K562 (cell line): ENCODE measurements around the gene DNAJB12. TPM values are rescaled to one million over a fixed set of nuclear protein-coding genes. Genes with fewer than 3 reads are reported as not detected.

ENCODE experiments used
- BRCA1 ChIP-seq, 2 experiments: fragments of 450-650 bp in 1 of 2; sonication (generic) in 1 of 2; formaldehyde crosslinking in 1 of 2; IDR thresholded peaks; 2 replicates each; pipeline versions ENCODE4 v1.5.0 to v1.6.1; 2017 to 2020; ENCODE audit warnings: mild to moderate bottlenecking in 1 of 2, missing genetic modification reagents in 1 of 2
- DNMT1 ChIP-seq: fragments of 450-650 bp; IDR thresholded peaks from 2 replicates; pipeline ENCODE4 v1.6.1; 2016; ENCODE audit warnings: antibody characterized with exemption, mild to moderate bottlenecking
- E2F3 ChIP-seq: fragments of 250-450 bp; sonication (Bioruptor Pico); IDR thresholded peaks from 2 replicates; pipeline ENCODE4 v1.4.0; 2020; ENCODE audit warnings: mild to moderate bottlenecking
- HDAC6 ChIP-seq: IDR thresholded peaks from 2 replicates; pipeline ENCODE4 v1.6.1; 2012; ENCODE audit warnings: low read depth, mild to moderate bottlenecking, control low read depth, inconsistent platforms, low read length, moderate library complexity
- HEY1 ChIP-seq: fragments of 250-450 bp; sonication (Bioruptor Pico); IDR thresholded peaks from 2 replicates; pipeline ENCODE4 v1.5.0; 2020; ENCODE audit warnings: mild to moderate bottlenecking, moderate library complexity, borderline replicate concordance
- ILF3 ChIP-seq: fragments of 450-650 bp; IDR thresholded peaks from 2 replicates; pipeline ENCODE4 v1.6.1; 2018; ENCODE audit warnings: antibody characterized with exemption, mild to moderate bottlenecking, moderate library complexity, borderline replicate concordance
- PCBP1 ChIP-seq: fragments of 200-400 bp; formaldehyde crosslinking; IDR thresholded peaks from 2 replicates; pipeline ENCODE4 v1.6.1; 2018; ENCODE audit warnings: mild to moderate bottlenecking, low read depth, low read length; ENCODE audit not compliant: poor library complexity, severe bottlenecking
- RREB1 ChIP-seq: fragments of 250-450 bp; sonication (Bioruptor Pico); IDR thresholded peaks from 2 replicates; pipeline ENCODE4 v1.4.0; 2020
- WHSC1 ChIP-seq: IDR thresholded peaks from one replicate; pipeline ENCODE4 v1.6.1; 2012; ENCODE audit warnings: low read length, control low read depth, inconsistent platforms
- XRCC3 ChIP-seq: fragments of 450-650 bp; IDR thresholded peaks from 2 replicates; pipeline ENCODE4 v1.6.1; 2017; ENCODE audit warnings: mild to moderate bottlenecking, moderate library complexity
- YY1 ChIP-seq, 3 experiments: IDR thresholded peaks; 2 replicates each; pipeline ENCODE4 v1.6.1; 2011; ENCODE audit warnings: low read length in 2 of 3, mild to moderate bottlenecking in 2 of 3, moderate library complexity in 2 of 3, borderline replicate concordance in 1 of 3, control low read depth in 1 of 3, low read depth in 1 of 3; ENCODE audit not compliant: insufficient read depth in 3 of 3, insufficient replicate concordance in 2 of 3, control insufficient read depth in 1 of 3, insufficient read length in 1 of 3; ENCODE audit errors: extremely low read depth in 1 of 3
- ZBTB8A ChIP-seq: fragments of 450-650 bp; IDR thresholded peaks from 2 replicates; pipeline ENCODE4 v1.6.1; 2018; ENCODE audit warnings: mild to moderate bottlenecking, moderate library complexity; ENCODE audit not compliant: partially characterized antibody
- polyA plus RNA-seq, 8 experiments: library from polyadenylated mRNA; depleted of rRNA in 4 of 8; stranded (reverse) in 5 of 8; unstranded in 3 of 8; fragments of >200 nt; fragmentation: Nextera tagmentation in 2 of 8; fragmentation: Illumina TruSeq in 1 of 8; extraction: Ambion mirVana in 2 of 8; extraction: Trizol in 1 of 8; gene quantifications; 2 replicates each; pipeline versions ENCODE4 v1.2.1 to v1.2.3, GENCODE V29; 2011 to 2014; ENCODE audit warnings: inconsistent platforms in 1 of 8, missing spikeins in 1 of 8
- total RNA-seq, 7 experiments: library from RNA; depleted of rRNA in 6 of 7; stranded (reverse); fragments of >200 nt in 6 of 7; fragmentation: Illumina TruSeq in 2 of 7; extraction: Trizol in 2 of 7; gene quantifications; 2 replicates each; pipeline versions ENCODE4 v1.2.1 to v1.2.3, GENCODE V29; 2011 to 2021; ENCODE audit warnings: low replicate concordance in 1 of 7

DNAJB12 gene
- total and polyA plus RNA-seq, 9 of the 15 experiments (the other 6 are each of a cell fraction or from before 2014, with no cell fraction given): 3.5 to 31.5 (median 20.3) TPM

- peak; percentile 80; the same call in 1 of the 2 replicates for TF ChIP-seq RREB1 (CRISPR knock-in tag)
- no peak for TF ChIP-seq XRCC3
- no peak for TF ChIP-seq ZBTB8A
- no peak for TF ChIP-seq PCBP1
- no peak for TF ChIP-seq HDAC6
- TF ChIP-seq YY1 (IDR thresholded peaks at IDR 0.05; ENCODE audit: borderline replicate concordance in 1 of 3, control insufficient read depth in 1 of 3, extremely low read depth in 1 of 3, insufficient read depth in 3 of 3, insufficient read length in 1 of 3, insufficient replicate concordance in 2 of 3, low read depth in 1 of 3, low read length in 2 of 3): peak; percentile 46 to 88 (median 88)
- no peak for TF ChIP-seq BRCA1 (IDR thresholded peaks at IDR 0.05)
- TF ChIP-seq BRCA1 (CRISPR knock-in tag; IDR thresholded peaks at IDR 0.05): no peak
- TF ChIP-seq HEY1 (CRISPR knock-in tag): no peak
- peak; percentile 60; the same call in 1 of the 2 replicates for TF ChIP-seq E2F3 (CRISPR knock-in tag)
- peak; percentile 99 for TF ChIP-seq DNMT1
- no peak for TF ChIP-seq WHSC1
- TF ChIP-seq ILF3: no peak
Observed at GRCh38 chr10:72354356-72355213, at the start of gene DNAJB12 (continued).
